Type B pancreatic cell (in vitro differentiated cells): ENCODE data around the gene NECTIN2. TPM values are rescaled to one million over a fixed set of nuclear protein-coding genes. Genes with fewer than 3 reads are reported as not detected.

Experiments
- DNase-seq: peaks from one replicate; pipeline ENCODE4 v3.0.0; 2021; ENCODE audit warnings: mixed read lengths; ENCODE audit not compliant: unreplicated experiment; ENCODE audit errors: extremely low spot score
- H3K27ac Mint-ChIP-seq: 2 replicates; pipeline ENCODE4 v1.8.0; 2021; ENCODE audit warnings: mild to moderate bottlenecking, mixed read lengths
- H3K27me3 Mint-ChIP-seq: 2 replicates; pipeline ENCODE4 v1.8.0; 2021; ENCODE audit warnings: mixed read lengths
- H3K36me3 Mint-ChIP-seq: 2 replicates; pipeline ENCODE4 v1.8.0; 2021; ENCODE audit warnings: mixed read lengths
- H3K4me1 Mint-ChIP-seq: one replicate; pipeline ENCODE4 v1.8.0; 2021; ENCODE audit warnings: mixed read lengths; ENCODE audit not compliant: unreplicated experiment
- H3K4me3 Mint-ChIP-seq: 2 replicates; pipeline ENCODE4 v1.8.0; 2021; ENCODE audit warnings: mild to moderate bottlenecking, mixed read lengths
- H3K9me3 Mint-ChIP-seq: 2 replicates; pipeline ENCODE4 v1.8.0; 2021; ENCODE audit warnings: mixed read lengths
- CTCF ChIP-seq: fragments of 200-600 bp; sonication (generic); conservative IDR thresholded peaks from 2 replicates; pipeline ENCODE4 v1.5.0; 2021; ENCODE audit warnings: antibody characterized with exemption, mild to moderate bottlenecking
- total RNA-seq: library from RNA; stranded (reverse); gene quantifications from 2 replicates; pipeline ENCODE4 v1.2.1, GENCODE V29; 2021; ENCODE audit warnings: low replicate concordance

NECTIN2 gene
- total RNA-seq, 1 donor from 2014 or later: 123 TPM

DNA sequence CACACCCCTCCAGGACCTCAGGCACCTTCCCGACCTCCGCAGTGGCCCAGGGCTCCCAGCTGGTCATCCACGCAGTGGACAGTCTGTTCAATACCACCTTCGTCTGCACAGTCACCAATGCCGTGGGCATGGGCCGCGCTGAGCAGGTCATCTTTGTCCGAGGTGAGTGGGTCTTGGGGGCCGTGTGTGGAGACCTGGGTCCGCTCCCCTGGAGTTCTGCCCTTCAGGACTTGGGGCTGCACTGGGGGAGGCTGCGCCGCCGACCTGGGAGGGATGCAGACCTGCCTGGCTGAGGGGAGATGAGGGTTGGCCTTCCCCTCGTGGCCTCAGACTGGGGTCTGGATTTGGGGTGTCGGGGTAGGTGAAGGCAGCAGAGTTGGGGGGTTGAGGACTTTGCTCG is 28.2 kb downstream of the NECTIN2 start:
- H3K4me3 Mint-ChIP-seq: no peak overlapping the region
- peaks cover 24% of the 10 kb centered on the region for H3K36me3 Mint-ChIP-seq
- H3K9me3 Mint-ChIP-seq: no peaks in the 10 kb centered on the region
- H3K27ac Mint-ChIP-seq: no peak overlapping the region
- H3K4me1 Mint-ChIP-seq: peaks cover 14% of the 10 kb centered on the region
- DNase-seq: no peak
- H3K27me3 Mint-ChIP-seq: no peaks in the 10 kb centered on the region
- no peak for TF ChIP-seq CTCF

DNA sequence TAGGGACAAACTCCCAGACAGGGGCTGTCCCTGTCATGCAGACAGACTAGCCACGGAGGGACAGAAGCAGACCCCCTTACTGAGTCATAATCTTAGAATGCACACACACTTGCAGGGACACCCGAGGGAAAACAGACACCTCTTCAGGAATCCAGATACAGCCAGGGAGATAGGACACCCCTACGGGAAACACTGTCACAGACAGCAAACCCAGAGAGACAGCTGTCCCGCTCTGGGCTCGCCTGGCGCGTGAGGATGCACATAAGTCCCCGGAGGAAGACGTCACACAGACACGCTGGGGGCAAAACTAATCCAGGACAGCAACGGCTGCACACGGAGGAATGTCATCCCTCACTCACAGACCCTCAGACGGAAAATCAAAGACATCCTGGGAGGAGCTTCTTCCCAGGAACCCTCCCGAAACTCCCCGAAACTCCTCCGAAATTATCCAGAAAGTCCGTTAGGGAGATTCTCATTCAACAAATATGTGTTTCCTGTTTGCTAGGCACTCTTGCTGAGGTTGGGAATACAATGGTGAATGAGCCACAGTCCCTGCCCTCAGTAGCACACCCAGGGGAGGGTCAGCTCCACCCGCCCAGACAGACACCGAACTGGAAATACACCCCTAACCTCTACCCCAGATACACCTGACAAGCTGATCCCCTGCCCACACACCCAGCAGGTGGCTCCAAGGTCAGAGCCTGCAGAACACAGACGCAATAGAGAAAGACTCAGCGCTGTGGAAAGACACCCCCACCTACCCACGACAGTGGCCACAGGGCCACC is 29.8 kb downstream of the NECTIN2 start:
- no peak overlapping the region for H3K4me3 Mint-ChIP-seq
- no peaks in the 10 kb centered on the region for H3K27me3 Mint-ChIP-seq
- peaks cover 17% of the 10 kb centered on the region for H3K36me3 Mint-ChIP-seq
- peaks cover 14% of the 10 kb centered on the region for H3K4me1 Mint-ChIP-seq
- no peaks in the 10 kb centered on the region for H3K9me3 Mint-ChIP-seq
- no peak for TF ChIP-seq CTCF
- peak overlapping the region; percentile 54 for H3K27ac Mint-ChIP-seq
- DNase-seq: no peak

DNA sequence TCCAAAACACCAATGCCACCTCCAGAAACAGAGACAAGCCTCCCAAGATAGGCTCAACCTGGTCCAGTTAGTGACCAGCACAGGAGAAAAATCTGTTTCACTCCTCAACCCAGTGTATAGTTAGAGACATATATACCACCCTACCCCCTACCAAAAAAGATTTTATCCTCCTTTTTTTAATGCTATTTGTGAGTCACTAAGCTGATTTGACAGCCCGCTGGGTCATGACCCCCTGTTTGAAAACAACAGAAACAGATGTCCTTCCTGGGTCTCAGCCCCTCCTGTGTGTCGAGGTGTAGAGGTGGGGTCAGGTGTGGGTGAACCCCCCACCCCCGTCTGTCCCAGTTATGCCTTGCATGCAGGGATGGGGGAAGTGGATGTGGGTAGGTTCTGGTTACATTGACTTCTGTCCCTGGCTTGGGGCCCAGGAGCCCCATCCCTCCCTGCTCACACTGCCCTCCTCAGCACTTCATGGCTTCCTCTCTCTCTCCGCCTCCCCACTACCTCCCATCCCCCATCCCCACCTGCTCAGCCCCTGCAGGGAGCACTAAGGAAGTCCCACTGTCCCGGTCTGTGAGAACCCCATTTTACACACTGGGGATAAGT is 30.9 kb downstream of the NECTIN2 start:
- Mint-ChIP-seq H3K4me3 (no peak overlapping the region), H3K36me3 (peaks cover 16% of the 10 kb centered on the region)
- DNase-seq: no peak

GRCh38 chr19:44878120-44878865 is 32.2 kb downstream of the NECTIN2 start:
- DNase-seq: no peak
- peaks cover 5% of the 10 kb centered on the region for H3K36me3 Mint-ChIP-seq
- H3K4me1 Mint-ChIP-seq: peaks cover 14% of the 10 kb centered on the region
- no peaks in the 10 kb centered on the region for H3K9me3 Mint-ChIP-seq
- H3K27ac Mint-ChIP-seq: peak overlapping the region; percentile 53
- no peak for TF ChIP-seq CTCF
- H3K4me3 Mint-ChIP-seq: no peak overlapping the region
- no peaks in the 10 kb centered on the region for H3K27me3 Mint-ChIP-seq

More for the DNA sequence above, 30.9 kb downstream of the NECTIN2 start:
- Mint-ChIP-seq H3K9me3 (no peaks in the 10 kb centered on the region), H3K4me1 (peaks cover 14% of the 10 kb centered on the region), H3K27me3 (no peaks in the 10 kb centered on the region), H3K27ac (peak overlapping the region; percentile 54)
- TF ChIP-seq CTCF: no peak

- no peak overlapping the region for H3K4me3 Mint-ChIP-seq
- H3K9me3 Mint-ChIP-seq: no peaks in the 10 kb centered on the region
- TF ChIP-seq CTCF: no peak
- H3K4me1 Mint-ChIP-seq: peaks cover 15% of the 10 kb centered on the region
- H3K36me3 Mint-ChIP-seq: peaks cover 7% of the 10 kb centered on the region
- H3K27ac Mint-ChIP-seq: peak overlapping the region; percentile 71
- no peak for DNase-seq
- H3K27me3 Mint-ChIP-seq: no peaks in the 10 kb centered on the region
Measured at GRCh38 chr19:44879309-44880065, 33.4 kb downstream of the NECTIN2 start.
